Astrocyte (in vitro differentiated cells and primary cell): ENCODE measurements around the gene KLHL25.

ENCODE experiments used
- CTCF ChIP-seq: IDR thresholded peaks from 2 replicates; pipeline ENCODE4 v1.5.1; 2011; ENCODE audit warnings: low read depth, mild to moderate bottlenecking, inconsistent platforms, low read length, moderate library complexity; ENCODE audit not compliant: insufficient read depth
- EZH2 ChIP-seq: IDR thresholded peaks from 2 replicates; pipeline ENCODE4 v1.6.1; 2012; ENCODE audit warnings: mild to moderate bottlenecking, low read length, inconsistent platforms; ENCODE audit not compliant: insufficient read depth

GRCh38 chr15:85718981-85719380 is 75.7 kb downstream of the KLHL25 start:
- TF ChIP-seq EZH2 (no peak), CTCF (no peak)
